HG02870 (cell line): ENCODE results near the gene EPS8.

Experiments used
- ATAC-seq: cut with Tn5 transposase; IDR thresholded peaks from one replicate; pipeline ENCODE4 v1.9.1; 2021; ENCODE audit warnings: mild to moderate bottlenecking, moderate library complexity; ENCODE audit not compliant: unreplicated experiment

EPS8 gene

DNA sequence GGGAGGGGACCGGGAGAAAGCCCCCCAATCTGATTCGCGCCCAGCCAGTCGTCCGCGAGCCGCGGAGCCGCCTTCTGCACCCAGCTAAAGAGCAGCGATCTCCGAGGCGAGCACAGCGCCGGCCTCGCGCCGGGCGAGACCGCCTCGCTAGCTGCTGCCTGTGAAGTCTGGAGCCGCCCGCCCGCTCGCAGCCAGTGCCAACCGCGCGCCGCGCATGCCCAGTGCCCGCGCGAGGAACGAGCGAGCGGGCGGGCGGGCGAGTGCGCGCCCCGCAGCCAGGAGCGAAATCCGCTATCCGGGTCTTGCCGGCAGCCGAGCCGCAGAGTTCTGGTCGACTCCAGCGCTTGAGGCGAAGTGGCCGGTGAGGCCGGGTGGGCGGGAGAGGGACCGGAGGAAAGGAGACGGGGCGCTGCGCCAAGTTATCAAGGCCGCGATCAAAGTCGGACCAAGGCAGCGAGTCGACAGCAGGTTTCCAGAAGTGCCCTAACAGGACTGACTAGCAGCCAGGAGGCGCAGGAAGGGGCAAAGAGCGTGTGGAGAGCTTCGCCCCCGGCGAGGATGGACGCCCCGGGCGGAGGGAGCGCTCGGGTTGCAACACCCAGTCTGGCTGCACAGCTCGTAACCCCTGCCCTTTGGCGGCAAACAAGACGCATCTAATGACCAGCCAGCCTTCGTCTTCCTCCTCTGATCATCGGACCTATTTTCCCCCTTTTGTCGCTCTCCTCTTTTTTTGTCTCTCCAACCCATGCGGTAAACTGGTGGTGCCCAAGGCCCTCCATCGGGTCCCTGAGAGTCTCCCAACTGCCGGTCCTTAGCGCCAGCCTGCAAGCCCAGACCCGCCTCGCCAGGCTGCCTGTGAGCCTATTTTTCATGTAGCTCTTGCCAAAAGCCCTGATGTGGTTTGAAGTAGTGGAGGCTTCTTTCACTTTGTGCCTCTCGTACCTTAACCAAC is at the start of gene EPS8:
TSS of gene EPS8 (minus strand) at position 169 of the 952 bp plus-strand sequence. CDS start 106,437 bp downstream, outside the sequence.
- ATAC-seq = peak; percentile 80

DNA sequence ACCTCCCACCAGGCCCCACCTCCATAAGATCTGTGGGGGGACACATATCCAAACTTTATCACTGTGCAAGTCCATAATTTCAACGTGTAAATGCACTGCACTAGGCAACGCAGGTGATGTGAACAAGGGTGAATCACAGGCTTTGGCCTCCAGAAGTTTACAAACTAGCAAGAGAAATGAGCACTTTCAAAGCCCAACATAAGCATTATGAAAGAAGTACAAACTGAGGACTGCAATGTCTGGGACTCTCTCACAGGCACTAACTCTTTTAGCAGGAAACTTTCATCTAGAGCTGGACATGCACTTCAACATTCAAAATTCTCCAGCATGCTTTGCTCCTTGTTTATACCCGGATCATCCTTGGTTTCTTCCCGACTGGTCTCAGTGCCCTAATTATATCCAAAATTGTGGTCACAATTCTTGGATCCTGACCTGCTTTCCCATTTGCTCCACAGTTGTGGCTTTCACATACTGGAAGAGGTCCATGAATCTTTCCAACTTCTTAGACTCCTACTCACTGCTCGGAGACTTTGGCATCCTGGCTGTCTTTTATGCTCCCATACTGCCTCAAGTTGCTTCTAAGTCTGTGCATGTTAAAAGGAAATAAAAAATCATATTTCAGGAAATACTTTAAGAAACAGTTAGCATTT is 48.1 kb upstream of the EPS8 start:
- ATAC-seq = no peak

DNA sequence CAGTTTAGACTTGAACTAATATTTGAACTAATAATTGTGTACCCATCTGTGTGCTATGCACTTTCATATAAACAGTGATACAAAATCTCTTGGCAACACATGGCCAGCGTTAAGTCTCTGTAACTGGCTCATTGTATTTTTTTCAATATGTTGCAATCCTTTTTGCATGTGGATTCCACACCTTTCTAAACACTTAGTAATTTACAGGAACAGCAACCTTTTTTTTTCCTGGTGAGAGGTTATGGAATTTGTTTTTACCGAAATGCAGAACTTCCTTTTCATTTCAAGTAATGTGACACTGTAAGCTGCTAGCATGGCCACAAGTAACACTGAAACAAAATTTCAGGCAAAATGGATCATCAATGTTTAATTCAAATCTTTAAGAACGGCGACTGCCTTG is 45.4 kb upstream of the EPS8 start:
- no peak for ATAC-seq

DNA sequence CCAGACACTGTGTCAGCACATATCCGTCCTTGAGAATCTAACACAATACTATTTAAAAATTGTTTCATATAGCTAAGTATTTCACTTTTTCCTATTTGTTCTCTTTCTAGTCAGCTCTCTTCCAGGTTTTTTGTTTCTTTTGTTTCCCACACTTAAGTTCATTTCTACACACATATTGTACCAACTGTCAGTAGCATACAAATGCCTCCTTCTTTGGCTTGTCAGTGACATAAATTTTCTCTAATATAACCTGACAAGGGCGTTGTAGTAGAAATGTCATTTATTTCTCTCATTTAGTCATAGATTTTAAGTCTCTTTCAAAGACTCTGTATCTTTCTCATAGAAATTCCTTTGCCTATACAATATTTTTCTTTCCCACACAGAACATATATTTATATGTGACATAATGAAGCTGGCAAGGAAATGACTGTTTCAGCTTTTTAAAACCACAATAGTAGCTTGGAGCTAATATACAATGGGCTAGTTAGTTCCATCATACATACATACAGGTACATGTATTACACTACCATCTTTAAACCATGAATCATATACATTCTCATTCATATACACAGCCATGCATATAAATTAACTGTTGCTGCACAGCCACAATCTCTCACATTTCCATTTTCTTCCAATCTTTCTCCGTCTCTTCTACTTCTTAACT is 42.3 kb upstream of the EPS8 start:
- ATAC-seq = no peak

DNA sequence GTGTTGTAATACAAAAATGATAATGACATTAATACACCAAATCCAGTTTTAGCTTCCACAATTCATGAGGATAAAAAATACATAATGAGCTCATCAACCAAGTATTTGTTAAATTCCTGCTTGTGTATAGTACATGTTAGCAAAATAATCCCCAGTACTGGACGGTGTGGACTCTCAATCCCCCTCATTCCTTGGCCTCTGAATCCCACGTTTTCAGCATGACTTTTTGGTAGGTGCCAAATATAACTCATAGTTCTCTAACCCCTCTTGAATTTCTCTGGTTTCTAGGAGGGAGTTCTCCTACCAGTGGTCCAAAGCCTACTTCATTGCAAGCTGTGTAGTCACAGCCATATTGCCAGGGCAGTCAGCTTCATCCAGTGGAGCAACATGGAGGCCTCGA is 41.4 kb upstream of the EPS8 start:
- ATAC-seq = no peak

DNA sequence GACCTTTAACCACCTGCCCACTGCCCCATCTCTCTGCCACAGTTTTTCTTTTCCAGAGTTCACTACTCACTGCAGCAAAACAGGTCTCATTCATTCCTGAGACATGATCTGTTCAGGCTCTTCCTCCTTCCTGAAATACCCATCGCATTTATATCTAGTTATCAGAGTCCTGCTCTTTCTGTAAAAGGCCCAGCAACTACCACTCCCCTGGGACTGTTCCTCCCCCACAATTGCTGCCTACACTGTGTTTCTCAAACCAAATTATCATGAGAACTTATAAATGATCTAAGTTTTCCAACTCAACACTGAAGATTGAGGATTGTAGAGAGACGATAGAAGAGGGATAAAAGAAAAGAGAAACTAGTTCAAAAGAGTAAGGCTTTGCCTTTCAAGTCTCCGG is 40.8 kb upstream of the EPS8 start:
- no peak for ATAC-seq

DNA sequence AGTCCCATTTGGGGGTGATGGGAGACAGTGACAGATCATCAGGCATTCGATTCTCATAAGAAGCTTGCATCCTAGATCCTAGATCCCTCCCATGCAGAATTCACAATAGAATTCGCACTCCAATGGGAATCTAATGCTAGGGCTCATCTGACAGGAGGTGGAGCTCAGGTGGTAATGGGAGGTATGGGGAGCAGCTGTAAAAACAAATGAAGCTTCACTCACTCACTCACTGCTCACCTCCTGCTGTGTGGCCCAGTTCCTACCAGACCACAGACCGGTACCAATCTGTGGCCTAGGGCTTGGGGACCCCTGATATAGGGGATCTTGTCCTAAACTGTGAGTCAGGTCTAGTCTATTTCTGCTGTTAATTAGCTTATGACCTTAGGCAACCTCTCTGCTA is 40.1 kb upstream of the EPS8 start:
- no peak for ATAC-seq

DNA sequence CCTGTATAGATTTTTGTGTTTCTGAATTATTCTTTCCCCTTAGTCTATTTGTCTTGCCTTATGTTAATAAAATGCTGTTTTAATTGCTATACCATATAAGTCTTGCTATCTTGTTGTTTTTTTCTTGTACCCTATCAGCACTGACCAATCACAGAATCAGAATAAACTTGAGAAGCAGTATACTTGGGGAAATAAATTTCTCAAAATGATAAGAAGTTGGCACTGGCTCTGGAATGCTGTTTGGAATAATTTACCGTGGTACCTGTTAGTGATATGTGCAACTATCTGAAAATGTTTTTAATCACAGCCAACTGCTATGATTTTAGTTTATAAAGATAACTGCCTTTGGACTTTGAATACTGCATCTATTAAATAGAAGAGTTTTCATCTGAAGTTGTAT is 37.9 kb upstream of the EPS8 start:
- no peak for ATAC-seq

DNA sequence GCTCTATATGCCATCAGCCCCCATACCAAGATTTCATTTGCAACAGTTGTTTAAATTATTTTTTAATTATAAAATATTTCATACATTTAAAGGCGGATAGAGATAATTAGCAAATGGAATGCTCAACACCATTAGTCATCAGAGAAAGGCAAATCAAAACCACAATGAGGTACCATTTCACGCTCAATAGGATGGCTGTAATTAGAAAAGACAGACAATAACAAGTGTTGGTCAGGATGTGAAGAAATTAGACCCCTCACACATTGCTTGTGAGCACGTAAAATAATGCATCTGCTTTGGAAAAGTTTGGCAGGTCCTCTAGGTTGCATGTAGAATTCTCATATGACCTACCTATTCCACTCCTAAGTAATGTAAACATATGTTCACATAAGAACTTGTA is 35.3 kb upstream of the EPS8 start:
- no peak for ATAC-seq

DNA sequence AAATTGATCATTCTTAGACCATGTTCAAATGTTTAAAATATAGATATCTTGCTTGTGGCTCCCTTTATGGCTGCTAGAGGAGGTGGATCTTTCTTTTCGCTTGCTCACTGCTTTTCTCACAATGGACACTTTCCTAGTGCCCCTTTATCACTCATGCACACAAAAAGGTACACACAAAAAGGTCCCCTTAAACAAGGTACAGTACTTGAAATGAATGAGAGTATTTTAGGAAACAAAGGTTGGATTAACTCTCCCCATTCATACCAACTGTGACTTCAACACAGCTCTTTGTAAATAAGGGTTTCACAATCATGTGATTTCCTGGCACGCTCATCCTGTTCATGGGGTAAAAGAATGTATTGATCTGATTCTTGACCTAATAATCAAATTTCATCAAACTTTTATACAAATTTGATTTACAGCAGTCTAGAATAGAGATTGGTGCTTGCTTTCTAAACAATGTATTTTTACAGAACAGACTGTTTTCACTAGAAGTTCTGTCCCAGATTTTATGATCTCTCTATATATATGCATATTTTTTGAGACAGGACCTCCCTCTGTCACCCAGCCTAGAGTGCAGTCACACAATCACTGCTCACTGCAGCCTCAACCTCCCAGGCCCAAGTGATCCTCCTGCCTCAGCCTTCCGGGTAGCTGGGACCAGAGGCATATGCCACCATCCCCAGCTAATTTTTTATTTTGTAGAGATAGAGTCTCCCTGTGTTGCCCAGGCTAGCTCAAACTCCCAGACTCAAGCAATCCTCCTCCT is 34.4 kb upstream of the EPS8 start:
- ATAC-seq = no peak

DNA sequence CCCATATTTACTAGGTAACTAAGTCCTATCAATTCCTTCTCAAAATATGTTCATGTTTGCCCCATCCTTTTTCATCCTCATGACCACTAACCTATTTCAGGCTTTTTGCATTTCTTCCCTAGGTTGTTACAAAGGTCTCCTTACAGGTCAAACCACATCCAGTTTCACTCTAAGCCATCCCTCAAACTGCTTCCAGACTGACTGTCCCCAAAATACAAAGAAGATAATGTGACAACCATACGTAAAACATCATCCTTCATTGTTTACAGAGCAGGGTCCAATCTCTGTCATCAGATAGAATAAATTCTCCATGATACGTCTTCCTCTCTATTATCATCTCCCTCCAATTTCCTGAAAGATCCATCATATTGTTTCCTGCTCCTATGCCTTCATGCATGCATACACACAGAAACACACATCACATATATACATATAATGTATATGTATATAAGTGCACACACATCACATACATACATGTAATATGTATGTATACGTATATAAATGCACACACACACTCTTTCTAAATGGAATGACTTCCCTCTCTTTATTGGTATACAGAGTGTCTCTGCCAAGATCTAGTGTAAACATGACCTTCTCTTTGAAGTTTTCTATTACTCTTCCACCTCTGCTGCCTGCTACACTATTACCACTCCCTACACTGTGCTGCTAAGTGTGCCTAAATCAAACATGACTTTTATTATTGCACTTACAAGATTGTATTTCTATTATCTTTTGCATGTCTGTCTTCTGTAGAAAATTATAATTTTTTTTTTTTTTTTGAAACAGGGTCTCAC is 30.7 kb upstream of the EPS8 start:
- no peak for ATAC-seq

DNA sequence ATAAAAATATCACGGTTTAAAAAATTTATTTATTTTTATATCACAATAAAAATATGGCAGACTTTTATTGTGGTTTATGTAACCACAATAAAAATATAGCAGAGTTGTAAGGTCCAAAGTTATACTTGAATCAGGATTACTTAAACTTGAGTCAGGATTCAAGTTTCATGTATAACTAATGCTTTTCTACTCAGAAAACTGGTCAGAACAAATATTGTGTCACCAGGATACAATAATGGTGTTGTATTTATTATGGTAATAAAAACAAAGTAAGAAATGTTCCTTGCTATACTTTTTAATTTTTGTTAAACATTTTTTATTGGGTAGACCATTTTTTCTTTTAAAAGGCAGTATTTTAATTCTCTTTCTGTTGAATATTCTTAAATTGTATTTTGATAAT is 29.2 kb upstream of the EPS8 start:
- no peak for ATAC-seq

DNA sequence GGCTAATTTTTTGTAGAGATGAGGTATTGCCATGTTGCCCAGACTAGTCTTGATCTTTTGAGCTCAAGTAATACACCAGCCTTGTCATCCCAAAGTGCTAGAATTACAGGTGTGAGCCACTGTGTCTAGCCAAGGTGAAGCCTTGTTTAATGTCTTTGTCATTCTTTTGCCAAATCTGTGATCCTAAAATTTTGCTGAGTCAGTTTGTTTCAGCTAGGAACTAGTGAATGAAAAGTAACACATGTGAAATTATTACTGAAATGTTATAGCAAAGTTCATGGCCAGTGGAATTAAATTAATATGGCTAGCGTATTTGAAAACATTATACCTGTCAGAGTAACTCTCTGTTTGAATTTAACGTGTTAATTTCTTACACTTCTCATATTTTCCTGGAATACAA is 26.5 kb upstream of the EPS8 start:
- no peak for ATAC-seq

DNA sequence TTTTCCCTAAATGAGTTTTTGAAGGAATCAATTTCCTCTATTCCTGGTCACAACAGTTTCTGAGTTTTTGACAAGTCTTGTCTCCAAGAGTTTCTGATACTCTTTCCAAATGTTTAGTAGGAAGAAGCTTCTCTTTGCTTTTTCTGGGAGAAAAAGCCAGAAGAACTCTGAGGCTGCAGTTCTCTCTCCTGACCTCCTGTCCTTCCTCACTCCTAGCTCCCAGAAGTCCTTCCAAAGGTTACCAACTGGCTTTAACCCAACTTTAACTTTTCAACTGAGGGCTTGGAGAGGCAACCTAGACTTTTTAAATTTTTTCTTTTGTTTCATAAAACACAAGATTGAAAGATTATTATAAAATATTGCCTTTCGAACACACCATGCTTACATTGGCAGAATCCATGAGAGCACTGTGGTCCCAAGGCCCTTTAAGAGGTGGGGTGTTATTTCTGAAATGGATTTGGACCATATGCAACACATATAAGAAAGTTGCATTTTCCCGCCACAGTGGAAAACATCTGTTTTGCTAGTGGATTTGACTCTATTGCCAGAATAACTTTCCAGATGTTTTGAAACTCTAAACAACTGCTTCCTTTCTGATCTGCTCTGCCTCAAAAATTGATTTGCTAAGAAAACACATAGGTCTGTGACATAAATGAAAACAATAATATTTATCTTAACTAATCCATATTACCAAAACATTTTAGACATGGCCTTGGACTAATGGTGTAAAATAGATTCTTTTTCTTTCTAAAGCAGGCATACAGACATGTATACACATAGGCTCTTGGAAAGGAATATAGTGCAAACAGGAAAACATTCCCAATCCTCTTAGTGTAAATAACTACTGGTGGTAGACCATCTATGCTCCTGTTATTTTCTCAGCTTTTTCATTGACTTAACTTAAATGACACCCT is 22.3 kb upstream of the EPS8 start:
- ATAC-seq = no peak

DNA sequence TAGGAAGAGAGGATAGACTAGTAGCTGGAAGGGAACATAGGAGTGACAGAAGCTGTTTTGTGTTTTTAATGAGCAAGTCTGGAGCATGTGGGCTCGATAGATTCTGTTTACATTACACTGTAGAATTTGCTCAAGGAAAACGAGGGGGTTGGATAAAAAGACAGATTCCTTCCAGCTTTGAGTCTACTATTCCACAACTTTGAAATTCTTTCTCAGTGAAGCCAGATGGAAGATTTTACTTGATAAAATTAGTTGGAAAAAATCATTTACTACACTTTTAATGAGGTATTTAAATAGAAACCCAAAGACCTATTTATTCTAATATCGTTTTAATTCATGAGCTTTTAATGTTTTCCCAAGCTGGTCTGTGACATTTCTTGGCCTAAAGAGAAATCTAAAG is 19.5 kb upstream of the EPS8 start:
- ATAC-seq = no peak

DNA sequence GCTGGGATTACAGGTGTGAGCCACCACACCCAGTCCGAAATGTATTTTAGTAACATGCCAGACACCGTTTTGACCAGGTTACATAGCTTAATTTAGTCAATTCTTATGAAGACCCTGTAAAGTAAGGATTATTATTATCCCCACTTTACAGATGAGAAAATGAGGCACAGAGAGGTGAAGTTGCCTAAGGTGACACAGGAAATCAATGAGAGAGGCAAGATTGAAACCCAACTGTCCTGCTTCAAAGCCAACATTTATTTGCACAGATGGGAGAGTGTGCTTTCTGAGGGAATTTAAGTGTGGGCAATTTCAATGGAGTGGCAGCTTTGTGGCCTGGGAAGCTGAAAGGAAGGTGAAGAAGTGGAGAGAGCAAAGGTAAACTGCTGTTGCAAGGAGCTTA is 19.1 kb upstream of the EPS8 start:
- no peak for ATAC-seq

DNA sequence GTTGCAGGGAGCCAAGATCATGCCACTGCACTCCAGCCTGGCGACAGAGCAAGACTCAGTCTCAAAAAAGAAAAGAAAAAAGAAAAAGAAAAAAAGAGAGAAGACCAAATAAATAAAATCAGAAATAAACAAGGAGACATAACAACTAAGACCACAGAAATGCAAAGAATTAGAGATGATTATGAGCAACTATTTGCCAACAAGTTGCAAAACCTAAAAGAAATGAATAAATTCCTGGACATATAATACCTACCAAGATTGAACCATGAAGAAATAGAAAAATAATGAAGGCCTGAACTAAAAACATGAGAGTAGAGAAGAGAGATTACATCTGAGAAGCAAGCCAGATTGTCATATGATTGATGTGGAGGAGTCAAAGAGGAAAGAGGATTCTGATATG is 17.6 kb upstream of the EPS8 start:
- no peak for ATAC-seq

DNA sequence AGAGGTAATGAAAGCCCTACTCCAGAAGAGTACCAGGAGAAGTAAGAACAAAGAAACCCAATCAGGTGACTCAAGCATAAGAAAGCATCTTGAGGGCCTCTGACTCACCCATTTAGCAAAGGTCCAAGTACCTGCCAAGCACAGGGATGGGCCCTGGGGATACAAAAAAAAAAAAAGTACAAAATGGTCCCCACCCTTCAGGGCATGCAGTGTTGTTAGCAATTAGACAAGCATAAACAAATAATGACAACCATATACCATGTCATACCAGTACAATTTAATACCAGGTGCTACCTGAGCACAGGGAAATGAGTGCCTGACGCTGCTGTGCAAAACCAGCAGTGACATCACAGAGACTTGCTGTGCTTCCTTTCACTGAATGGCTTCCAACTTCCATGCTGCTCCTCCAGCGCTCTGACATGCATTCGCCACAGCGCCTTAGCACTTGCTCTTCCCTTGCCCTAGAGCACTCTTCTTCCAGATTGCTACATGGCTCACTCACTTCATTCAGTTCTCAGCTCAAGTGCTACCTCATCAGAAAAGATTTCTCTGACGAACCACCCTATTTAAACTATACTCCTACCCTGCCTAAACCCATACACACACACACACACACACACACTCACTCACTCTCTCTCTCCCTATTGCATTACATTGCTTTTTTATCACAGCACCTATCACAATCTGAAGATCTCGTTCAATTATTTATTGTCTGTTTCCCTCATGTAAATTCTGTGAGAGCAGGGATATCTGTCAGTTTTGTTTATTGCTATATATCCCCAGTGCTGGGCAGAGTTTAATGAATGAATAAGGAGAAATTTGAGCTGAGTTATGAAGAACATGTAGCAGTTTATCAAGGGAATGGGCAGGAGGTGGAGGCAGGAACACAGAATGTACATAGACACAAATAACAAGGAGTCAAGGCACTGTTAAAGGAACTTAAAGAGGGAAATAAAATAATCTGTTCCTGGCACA is 12.9 kb upstream of the EPS8 start:
- no peak for ATAC-seq
